B cell (primary cell): Measurements from ENCODE around the gene MDGA2. TPM values are rescaled to one million over a fixed set of nuclear protein-coding genes. Genes with fewer than 3 reads are reported as not detected.
"Not testable (repeated sequence)": the region's sequence is repeated elsewhere in the genome, so short reads cannot be mapped to it uniquely, and the experiment has no call there.

Source experiments
- ATAC-seq: fragments of 200-7000 bp; cut with Tn5 transposase; one replicate; pipeline ENCODE4 v1.10.0; 2021; ENCODE audit warnings: low read depth, mild to moderate bottlenecking, moderate number of reproducible peaks, moderate library complexity
- CTCF ChIA-PET: fragments of 350-600 bp; sonication (Branson Sonifier 250); formaldehyde crosslinking; loops from one replicate; lab custom pipeline; 2021; ENCODE audit warnings: antibody characterized with exemption, inconsistent platforms; lab: Charles Lee
- POLR2A ChIA-PET: fragments of 350-600 bp; sonication (Branson Sonifier 250); formaldehyde crosslinking; loops from one replicate; lab custom pipeline; 2021; ENCODE audit warnings: antibody characterized with exemption; lab: Charles Lee
- DNase-seq: peaks from one replicate; pipeline ENCODE4 v3.0.0; 2013
- H2AFZ ChIP-seq: 2 replicates; pipeline ENCODE4 v1.6.1; 2012; ENCODE audit warnings: mild to moderate bottlenecking, low read depth, low read length; ENCODE audit not compliant: insufficient read depth, poor library complexity, severe bottlenecking
- H3K27ac ChIP-seq, 2 donors: 1 replicate in 1 of 2; 2 replicates in 1 of 2; pipeline ENCODE4 v1.5.1; 2012 to 2013; ENCODE audit warnings: low read length in 2 of 2, mild to moderate bottlenecking in 2 of 2, moderate library complexity in 1 of 2
- H3K27me3 ChIP-seq, 4 experiments: fragments of 200-600 bp in 1 of 4; sonication (generic) in 1 of 4; replicated peaks in 1 of 4; 1 replicate in 2 of 4; 2 replicates in 2 of 4; pipeline versions ENCODE4 v1.6.1 to v1.7.0; 2013 to 2016; ENCODE audit warnings: low read length in 3 of 4, mild to moderate bottlenecking in 2 of 4, mixed read lengths in 1 of 4, moderate library complexity in 1 of 4; ENCODE audit not compliant: insufficient read depth in 4 of 4, control insufficient read depth in 3 of 4; ENCODE audit errors: control extremely low read depth in 1 of 4
- H3K36me3 ChIP-seq, 2 experiments: replicated peaks in 1 of 2; 1 replicate in 1 of 2; 2 replicates in 1 of 2; pipeline versions ENCODE4 v1.6.1 to v1.7.1; 2013; ENCODE audit warnings: low read length in 1 of 2; ENCODE audit not compliant: insufficient read depth in 2 of 2, control insufficient read depth in 1 of 2; ENCODE audit errors: control extremely low read depth in 1 of 2, extremely low read depth in 1 of 2
- H3K4me1 ChIP-seq, 2 donors: fragments of 200-600 bp in 1 of 2; sonication (generic) in 1 of 2; 1 replicate in 1 of 2; 2 replicates in 1 of 2; pipeline versions ENCODE4 v1.5.1 to v1.6.1; 2013 to 2017; ENCODE audit warnings: low read length in 2 of 2; ENCODE audit not compliant: control insufficient read depth in 2 of 2, insufficient read depth in 2 of 2
- H3K4me2 ChIP-seq: replicated peaks from 2 replicates; pipeline ENCODE3; 2012; ENCODE audit warnings: mild to moderate bottlenecking, low read depth, low read length; ENCODE audit not compliant: poor library complexity, severe bottlenecking
- H3K4me3 ChIP-seq, 5 experiments: fragments of 200-600 bp in 1 of 5; sonication (generic) in 1 of 5; 1 replicate in 3 of 5; 2 replicates in 2 of 5; pipeline versions ENCODE4 v1.5.1 to v1.7.0; 2011 to 2016; ENCODE audit warnings: low read length in 4 of 5, mild to moderate bottlenecking in 4 of 5, low read depth in 2 of 5, control low read depth in 1 of 5, moderate library complexity in 1 of 5; ENCODE audit not compliant: insufficient read depth in 1 of 5; ENCODE audit errors: control extremely low read depth in 1 of 5, extremely low read depth in 1 of 5
- H3K79me2 ChIP-seq: fragments of 200-600 bp; sonication (generic); one replicate; pipeline ENCODE4 v1.6.0; 2016; ENCODE audit warnings: low read length; ENCODE audit not compliant: control insufficient read depth, insufficient read depth
- H3K9ac ChIP-seq: fragments of 200-600 bp; sonication (generic); 2 replicates; pipeline ENCODE4 v1.6.1; 2017; ENCODE audit warnings: mild to moderate bottlenecking, low read length, moderate library complexity
- H3K9me3 ChIP-seq, 3 donors: one replicate each; pipeline versions ENCODE4 v1.6.1 to v1.7.1; 2013; ENCODE audit warnings: low read length in 2 of 3; ENCODE audit not compliant: control insufficient read depth in 2 of 3, insufficient read depth in 1 of 3; ENCODE audit errors: control extremely low read depth in 1 of 3
- H4K20me1 ChIP-seq: 2 replicates; pipeline ENCODE4 v1.6.0; 2012; ENCODE audit warnings: mild to moderate bottlenecking, low read length; ENCODE audit not compliant: insufficient read depth, control insufficient read depth, poor library complexity, severe bottlenecking
- H3K27ac Mint-ChIP-seq: one replicate; pipeline ENCODE4 v1.8.0; 2021; ENCODE audit warnings: mixed read lengths
- H3K27me3 Mint-ChIP-seq: one replicate; pipeline ENCODE4 v1.8.0; 2021; ENCODE audit warnings: mixed read lengths
- H3K4me1 Mint-ChIP-seq: one replicate; pipeline ENCODE4 v1.8.0; 2021; ENCODE audit warnings: mixed read lengths
- H3K4me3 Mint-ChIP-seq: one replicate; pipeline ENCODE4 v1.8.0; 2021; ENCODE audit warnings: mixed read lengths
- H3K9me3 Mint-ChIP-seq: one replicate; pipeline ENCODE4 v1.8.0; 2022; ENCODE audit warnings: mixed read lengths; ENCODE audit not compliant: insufficient read depth
- CTCF ChIP-seq: fragments of 200-600 bp; IDR thresholded peaks from one replicate; pipeline ENCODE4 v1.8.0; 2022; ENCODE audit warnings: antibody characterized with exemption, mild to moderate bottlenecking
- EZH2 ChIP-seq: IDR thresholded peaks from 2 replicates; pipeline ENCODE4 v1.6.1; 2012; ENCODE audit warnings: borderline replicate concordance, low read depth, mild to moderate bottlenecking, moderate library complexity, low read length; ENCODE audit not compliant: insufficient read depth, poor library complexity, severe bottlenecking
- WGBS: methylation state at CpG from one replicate; pipeline ENCODE4 v1.1.5; 2013; ENCODE audit warnings: missing lambda C conversion rate; ENCODE audit not compliant: insufficient coverage; 5-methylcytosine and 5-hydroxymethylcytosine counted together
- intact Hi-C: fragments of 100-400 bp; cut with micrococcal nuclease; formaldehyde crosslinking; loops from one replicate; pipeline ENCODE4 v1.10.0; 2022
- polyA plus RNA-seq: library from polyadenylated mRNA; depleted of rRNA; stranded (reverse); fragments of >200 nt; gene quantifications from 2 replicates; pipeline ENCODE4 v1.2.3, GENCODE V29; 2012
- total RNA-seq, 2 donors: library from RNA; stranded (reverse); fragments of 120-200 nt in 1 of 2; gene quantifications; 1 replicate in 1 of 2; 2 replicates in 1 of 2; pipeline versions ENCODE4 v1.2.3 to v1.2.4, GENCODE V29; 2013 to 2022

Gene MDGA2
- total and polyA plus RNA-seq, 2 donors (not counting 1 experiment from before 2014, with no cell fraction given) = not detected

GRCh38 chr14:47284283-47284682 is 391.1 kb downstream of the MDGA2 start:
- Mint-ChIP-seq H3K4me1 (no peaks in the 10 kb centered on the region), H3K9me3 (peaks cover 2% of the 10 kb centered on the region), H3K27ac (no peak overlapping the region), H3K27me3 (no peaks in the 10 kb centered on the region), H3K4me3 (no peak overlapping the region)
- Histone ChIP-seq H3K36me3 (no peaks in the 10 kb centered on the region), H3K27me3 (no peaks in the 10 kb centered on the region), H3K9ac (no peak overlapping the region), H4K20me1 (no peaks in the 10 kb centered on the region), H3K9me3 (no peaks in the 10 kb centered on the region), H3K4me2 (no peak overlapping the region), H3K4me1 (no peaks in the 10 kb centered on the region), H3K4me3 (no peak overlapping the region), H2AFZ (no peak overlapping the region), H3K27ac (no peak overlapping the region), H3K79me2 (no peaks in the 10 kb centered on the region)
- no CpG with 5 or more reads among the region's 1 CpG for WGBS
- DNase-seq (no peak), ATAC-seq (no peak)
- ChIA-PET POLR2A (no interaction called here), CTCF (no interaction called here)
- intact Hi-C loops = no loop called here
- TF ChIP-seq EZH2 (no peak), CTCF (no peak)

DNA sequence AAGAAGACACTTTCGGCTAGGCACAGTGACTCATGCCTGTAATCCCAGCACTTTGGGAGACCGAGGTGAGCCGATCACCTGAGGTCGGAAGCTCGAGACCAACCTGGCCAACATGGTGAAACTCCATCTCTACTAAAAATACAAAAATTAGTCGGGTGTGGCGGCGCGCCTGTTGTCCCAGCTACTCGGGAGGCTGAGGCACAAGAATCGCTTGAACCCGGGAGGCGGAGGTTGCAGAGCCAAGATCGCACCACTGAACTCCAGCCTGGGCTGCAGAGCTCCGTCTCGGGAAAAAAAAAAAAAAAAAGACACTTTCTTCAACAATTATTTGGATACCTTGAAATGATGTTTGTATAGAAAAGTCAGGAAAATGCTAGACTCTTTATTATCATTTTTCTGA is 393.6 kb downstream of the MDGA2 start:
- H3K79me2 ChIP-seq, H3K27me3 Mint-ChIP-seq, H3K9me3 Mint-ChIP-seq, H4K20me1 ChIP-seq, H3K36me3 ChIP-seq, H3K4me1 ChIP-seq, H3K9me3 ChIP-seq, H3K27me3 ChIP-seq, H3K27ac Mint-ChIP-seq, H3K4me2 ChIP-seq, ATAC-seq, DNase-seq, POLR2A ChIA-PET, H3K4me3 Mint-ChIP-seq, H2AFZ ChIP-seq, H3K9ac ChIP-seq, intact Hi-C loops, H3K4me3 ChIP-seq, H3K27ac ChIP-seq, CTCF ChIA-PET, H3K4me1 Mint-ChIP-seq: not testable (repeated sequence)
- 96% methylated on average over 5 of the region's 16 CpGs for WGBS
